ENCODE measurements around the gene NME7.

DNA sequence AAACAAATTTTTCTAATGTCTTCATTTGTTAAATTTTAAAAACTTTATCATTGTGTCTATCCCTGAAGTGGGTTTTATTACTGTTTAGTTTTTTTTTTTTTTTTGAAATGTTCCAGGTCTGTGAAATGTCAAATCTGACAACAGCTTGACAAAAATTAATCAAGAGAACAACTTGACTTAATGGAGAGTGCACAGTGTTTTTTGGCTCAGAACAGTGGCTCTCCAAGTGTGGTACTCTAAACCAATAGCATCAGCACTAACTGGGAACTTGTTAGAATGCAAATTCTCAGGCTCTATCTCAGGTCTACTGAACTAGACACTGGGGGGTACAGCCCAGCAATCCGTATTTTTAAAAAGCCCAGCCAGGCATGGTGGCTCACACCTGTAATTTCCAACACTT is 211.9 kb downstream of the NME7 start:
- TF ChIP-seq, protein P1, sequence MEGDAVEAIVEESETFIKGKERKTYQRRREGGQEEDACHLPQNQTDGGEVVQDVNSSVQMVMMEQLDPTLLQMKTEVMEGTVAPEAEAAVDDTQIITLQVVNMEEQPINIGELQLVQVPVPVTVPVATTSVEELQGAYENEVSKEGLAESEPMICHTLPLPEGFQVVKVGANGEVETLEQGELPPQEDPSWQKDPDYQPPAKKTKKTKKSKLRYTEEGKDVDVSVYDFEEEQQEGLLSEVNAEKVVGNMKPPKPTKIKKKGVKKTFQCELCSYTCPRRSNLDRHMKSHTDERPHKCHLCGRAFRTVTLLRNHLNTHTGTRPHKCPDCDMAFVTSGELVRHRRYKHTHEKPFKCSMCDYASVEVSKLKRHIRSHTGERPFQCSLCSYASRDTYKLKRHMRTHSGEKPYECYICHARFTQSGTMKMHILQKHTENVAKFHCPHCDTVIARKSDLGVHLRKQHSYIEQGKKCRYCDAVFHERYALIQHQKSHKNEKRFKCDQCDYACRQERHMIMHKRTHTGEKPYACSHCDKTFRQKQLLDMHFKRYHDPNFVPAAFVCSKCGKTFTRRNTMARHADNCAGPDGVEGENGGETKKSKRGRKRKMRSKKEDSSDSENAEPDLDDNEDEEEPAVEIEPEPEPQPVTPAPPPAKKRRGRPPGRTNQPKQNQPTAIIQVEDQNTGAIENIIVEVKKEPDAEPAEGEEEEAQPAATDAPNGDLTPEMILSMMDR (IDR thresholded peaks at IDR 0.05; ENCODE audit: low read depth, low read length) = no peak
- TF ChIP-seq EZH2phosphoT487 (IDR thresholded peaks at IDR 0.05; ENCODE audit: low read depth) = no peak

Data from OCI-LY3 (cell line).